Measurements from ENCODE around the gene ZEB2.

ZEB2 gene

DNA sequence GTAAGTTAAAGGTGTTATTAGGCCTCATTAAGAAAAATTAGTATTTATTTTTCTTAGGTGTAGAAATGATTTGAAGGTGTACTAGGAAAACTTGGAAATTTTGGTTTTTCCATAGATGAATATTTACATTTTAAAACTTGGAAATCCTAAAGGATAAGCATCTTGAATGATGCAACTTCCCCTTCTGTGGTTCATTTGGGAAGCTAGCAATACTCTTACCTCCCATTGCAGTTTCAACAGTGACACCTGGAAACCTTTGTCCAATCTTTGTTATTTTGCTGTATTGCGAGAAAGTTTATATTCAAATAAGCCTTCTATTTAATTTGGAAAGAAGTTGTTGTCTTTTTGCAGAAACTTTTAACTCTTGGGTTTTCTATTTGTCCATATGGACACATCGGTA is 68.5 kb downstream of the ZEB2 start:
- DNase-seq (ENCODE audit: low spot score), result no peak

DNA sequence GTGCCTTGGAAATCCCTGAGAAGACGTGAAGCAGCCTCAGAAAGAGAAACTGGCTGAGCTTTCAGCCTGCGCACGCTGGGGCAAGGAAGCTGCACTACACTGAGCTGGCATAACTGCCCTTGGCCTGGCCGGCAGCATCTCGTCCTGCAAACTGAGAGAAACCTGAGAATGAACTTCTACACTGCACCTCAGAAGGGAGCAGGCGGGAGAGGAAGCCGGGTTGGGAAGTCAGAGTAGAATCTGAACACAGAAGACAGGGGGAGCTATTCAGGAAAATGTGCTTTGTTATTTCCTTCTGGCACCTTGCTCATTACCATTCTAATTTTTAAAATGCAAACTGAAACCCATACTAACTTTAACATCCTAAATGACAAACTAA is 70.9 kb downstream of the ZEB2 start:
- DNase-seq (ENCODE audit: low spot score), result no peak

DNA sequence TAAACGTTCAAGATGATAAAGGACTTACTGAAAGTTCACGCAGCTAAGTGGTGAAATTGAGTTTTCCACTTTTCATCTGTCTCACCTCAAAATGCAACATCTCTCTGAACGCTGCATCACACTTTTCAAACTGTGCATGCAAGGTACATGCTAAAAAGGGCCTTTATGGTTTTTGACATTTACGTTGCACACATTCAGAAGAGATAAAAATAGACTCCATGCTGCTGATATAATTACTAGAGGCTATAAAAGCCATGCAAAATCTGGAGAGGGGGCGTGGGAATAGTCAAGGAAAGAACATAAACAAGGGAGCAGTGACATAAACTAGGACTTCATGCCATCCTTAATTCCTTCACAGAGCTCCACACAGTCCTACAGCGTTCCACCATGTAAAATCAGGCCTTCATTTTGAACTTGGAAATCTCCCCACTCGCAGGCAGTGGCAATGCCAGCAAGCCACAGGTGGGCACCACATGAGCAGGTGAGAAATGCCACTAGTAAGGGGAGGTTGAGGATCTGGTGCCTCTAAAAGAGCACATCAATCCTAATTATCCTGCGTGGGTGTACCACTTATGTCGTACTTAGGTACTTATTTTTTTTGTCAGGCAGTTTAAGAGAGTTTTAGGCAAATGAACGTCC is 71.4 kb downstream of the ZEB2 start:
- DNase-seq (ENCODE audit: low spot score), result no peak

DNA sequence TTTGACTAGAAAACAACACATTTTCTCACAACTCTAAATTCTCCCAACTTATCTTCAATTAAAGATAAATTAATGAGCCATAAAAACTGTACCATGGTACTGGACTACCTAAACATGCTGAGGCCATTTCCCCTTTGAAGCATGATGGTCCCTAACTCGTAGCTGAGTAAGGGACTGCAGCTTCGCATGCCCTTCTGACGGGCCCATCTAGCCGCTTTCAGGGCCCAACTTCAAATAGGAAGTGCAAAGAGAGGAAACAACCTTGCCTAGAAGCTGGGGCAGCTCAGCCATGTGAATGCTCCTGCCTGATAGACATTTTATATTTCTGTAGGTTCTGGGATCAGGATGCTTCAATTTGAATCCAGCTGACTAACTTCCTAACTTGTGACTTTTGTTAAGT is 72.4 kb downstream of the ZEB2 start:
- DNase-seq (ENCODE audit: low spot score), result no peak

DNA sequence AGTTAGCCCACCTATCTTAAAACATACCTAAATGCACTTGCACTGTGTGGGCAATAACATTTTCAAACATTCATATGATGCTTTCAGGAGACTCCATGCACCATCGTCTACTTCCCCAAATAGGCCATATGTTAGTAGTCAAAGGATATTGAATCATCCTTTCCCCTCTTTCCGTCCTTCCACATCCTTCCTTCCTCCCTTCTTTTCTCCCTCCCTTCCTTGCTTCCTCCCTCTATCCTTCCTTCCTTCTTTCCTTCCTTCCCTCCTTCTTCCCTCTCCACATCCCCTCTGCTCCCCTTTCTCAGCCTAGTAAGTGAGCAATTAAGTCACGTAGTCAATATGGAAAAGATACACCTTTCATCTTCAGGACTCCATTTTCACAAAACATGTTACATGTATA is 73.8 kb downstream of the ZEB2 start:
- DNase-seq (ENCODE audit: low spot score), result no peak

DNA sequence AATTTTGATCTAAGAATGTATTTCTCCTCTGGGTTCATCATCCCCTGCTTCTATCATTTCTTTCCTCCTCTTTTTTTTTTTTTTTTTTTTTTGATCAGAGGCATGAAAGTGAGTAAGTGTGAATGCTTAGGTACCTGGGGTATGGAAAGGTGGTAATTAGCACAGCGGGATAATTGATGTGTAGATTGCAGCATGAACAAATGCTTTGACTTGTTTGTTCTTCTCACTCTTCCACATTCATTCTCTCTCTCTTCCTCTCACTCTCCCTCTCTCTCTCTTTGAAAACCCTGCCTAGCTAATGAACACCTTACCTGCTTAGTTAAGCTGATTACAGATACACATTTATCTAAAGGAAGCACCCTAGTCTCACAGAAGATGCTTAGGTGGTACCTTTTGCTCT is 74.7 kb downstream of the ZEB2 start:
- no peak for DNase-seq (ENCODE audit: low spot score)

DNA sequence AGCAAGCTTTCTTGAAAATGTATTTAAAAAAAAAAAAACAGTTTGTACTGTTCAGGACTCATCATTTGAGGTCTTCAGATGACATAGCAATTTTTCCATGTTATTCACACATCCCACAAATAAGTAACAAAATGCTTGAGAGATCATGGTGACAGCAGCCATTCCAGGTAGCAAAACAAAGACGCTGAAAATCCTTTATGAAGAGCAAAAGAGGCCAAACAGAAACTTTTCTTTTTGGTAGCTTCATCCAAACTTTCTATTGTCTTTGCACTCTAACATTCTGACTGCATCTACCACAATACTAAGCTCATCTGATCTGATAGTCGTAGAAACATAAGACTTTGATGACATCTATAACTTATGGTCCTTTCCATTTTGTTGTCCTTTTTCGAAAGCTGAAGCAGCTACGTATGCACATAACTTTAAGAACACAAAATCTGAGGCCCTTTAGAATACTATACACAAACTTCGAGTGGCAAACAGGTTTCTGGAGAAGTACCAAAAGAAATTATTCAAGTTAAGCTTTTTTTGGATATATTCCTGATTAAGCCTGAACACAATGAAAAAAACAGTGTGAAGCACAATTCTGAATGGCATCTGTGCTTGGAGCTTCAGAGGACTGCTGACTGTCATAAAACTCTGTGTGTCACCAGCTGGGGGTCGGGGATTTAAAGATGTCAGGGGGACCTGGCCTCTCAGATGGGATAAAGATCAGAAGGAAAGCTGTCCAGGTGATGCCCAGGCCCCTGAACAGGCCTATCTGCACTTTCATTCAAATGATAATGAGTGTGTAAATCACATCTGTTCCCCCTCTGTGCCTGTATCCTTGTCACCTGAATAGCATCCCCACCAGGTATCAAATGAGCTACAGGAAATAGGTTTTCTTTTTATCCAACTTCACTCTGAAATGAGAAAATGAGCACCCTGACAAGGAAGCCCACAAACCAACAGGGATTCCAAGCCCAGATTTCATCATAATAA is 75.8 kb downstream of the ZEB2 start:
- DNase-seq (ENCODE audit: low spot score), result no peak

DNA sequence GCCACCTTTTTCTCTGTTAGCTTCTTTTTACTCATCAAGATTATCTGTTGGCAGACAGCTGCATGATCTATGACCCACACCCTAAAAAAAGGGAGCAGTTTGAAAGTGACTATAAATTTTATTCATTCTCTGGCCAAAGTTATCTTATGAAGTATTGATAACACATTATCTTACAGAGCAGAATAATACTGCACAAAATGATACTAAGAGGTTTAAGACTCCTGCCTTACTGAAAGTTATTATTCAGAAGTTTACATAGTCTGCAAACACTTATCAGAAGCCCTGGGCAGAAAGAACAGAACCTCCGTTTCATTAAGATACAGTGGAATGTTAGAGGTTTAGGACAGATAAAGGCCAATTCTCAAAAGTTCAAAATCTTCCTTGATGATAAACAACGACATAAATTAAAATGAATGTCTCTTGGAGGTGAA is 78.2 kb downstream of the ZEB2 start:
- no peak for DNase-seq (ENCODE audit: low spot score)

DNA sequence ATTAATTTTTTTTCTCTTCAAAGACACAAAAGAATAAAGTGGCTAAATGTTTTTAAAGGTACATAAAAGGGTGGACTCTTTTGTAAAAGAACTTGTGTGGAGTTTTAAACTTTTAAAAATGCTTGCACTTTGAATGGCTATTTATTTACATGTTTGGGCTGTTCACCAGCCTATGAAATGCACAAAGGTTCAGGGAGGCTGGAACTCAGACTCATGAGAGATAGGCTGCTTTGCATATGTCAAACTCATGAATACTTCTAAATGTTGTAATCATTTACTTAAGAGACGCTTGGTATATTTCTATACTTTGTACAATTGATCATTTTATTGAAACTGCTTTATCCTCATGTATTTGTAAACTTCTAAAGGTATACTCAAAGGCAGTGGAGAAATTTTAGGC is 79.9 kb downstream of the ZEB2 start:
- DNase-seq (ENCODE audit: low spot score), result no peak

DNA sequence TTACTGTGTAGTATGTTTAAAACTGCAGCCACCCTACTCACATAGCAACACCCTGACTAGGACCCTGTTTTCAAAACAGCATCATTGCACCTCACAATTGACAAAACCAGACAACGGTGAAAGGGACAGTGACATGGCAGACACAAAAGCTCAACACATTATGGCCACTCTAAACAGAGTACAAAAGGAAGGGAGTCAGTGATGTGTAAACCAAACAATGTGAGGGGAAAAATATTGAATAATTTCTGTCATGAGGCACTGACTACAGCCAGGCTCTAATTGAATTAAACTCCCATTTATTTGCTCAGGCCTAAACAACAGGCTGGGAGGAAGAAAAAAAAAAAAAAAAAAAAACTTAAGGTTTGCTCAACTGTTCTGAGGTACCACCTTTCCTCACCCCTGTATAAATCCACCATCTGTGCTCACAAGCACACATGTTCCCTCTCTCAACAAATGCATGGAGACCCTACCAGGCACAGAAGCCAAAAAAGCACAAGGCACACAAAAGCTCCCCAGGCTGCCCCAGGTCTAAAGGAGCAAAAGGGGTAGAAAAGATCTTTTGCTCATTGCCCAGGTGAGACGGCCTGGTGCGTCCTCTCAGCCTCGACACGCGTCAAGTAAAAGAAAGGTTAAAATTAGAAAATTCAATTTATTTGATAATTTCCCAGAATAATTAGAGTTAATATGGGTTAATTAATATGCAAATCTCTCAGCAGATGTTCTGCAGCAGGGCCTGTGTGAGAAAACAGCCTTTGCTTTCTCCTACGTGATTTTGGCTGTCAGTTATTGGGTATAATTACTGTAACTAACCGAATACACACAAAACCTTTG is 80.9 kb downstream of the ZEB2 start:
- no peak for DNase-seq (ENCODE audit: low spot score)

DNA sequence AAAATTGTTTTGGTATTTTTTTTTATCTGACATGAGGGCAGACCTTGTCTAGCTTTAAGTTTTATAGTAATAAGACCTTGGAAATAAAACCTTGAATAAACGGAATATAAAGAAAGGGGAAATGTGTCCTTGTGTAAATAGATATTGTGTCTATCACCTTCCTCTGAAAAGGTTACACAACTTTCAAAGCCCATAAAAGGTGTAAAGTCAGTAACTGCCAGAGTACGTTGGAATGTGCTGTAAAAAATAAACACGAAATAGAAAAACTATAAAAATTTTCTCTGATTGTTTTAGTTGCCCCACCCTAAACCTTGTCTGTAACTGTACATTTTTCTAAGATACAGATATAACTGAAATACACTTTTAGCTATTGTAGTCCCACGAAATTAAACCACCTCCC is 82.3 kb downstream of the ZEB2 start:
- no peak for DNase-seq (ENCODE audit: low spot score)

DNA sequence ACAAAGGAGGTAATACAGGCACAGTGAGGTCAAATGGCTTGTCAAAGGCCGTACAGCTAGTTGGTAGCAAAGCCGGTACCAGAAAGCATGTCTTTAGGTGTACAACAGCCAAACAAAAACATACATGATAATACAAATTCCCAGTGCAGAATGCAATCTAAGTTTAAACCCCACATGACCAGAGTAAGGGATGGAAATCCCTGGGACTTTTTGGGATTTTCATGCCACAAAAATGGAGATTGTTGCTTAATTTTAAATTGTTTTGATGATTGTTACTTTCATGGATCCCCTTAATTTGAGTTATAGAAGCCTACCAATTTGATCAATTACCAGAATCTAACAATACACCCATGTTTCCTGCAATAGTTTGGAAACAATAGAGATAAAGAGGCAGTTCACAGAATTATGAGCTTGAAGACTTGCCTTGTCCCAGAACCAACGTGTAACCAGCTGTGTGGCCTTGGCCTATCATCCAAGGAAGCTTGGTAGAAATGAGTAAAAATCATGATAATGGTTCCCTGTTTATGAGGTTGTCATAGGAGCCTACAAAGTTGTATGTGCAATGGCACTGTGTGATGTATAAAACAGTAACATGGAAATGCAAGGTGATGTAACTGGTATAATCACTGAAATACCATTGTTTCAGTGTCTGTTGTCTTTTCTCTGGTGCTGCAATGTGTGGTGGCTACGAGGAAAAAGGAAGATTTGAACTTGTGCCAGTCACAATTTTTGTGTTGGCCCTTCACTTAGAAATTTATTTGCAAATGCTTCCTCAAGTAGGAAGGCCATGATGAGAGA is 85.3 kb downstream of the ZEB2 start:
- DNase-seq (ENCODE audit: low spot score), result no peak

DNA sequence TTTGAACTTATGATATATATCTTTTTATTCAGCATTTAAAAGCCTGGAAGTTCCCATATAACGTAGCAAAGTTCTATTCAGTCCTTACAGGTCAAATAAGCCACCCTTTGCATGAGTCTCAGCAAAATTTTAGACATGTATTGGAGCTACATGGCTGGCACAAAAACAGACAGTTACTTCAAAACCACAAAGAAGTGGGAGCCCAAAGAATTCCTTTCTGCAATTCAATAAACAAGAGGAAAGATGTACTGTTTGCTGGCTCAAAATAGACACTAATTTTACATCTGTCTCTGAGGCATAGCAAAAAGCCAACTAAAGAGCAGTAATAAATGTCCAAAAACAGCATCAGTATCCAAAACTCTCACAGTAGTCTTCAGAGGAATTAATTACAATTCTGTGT is 87.0 kb downstream of the ZEB2 start:
- no peak for DNase-seq (ENCODE audit: low spot score)

DNA sequence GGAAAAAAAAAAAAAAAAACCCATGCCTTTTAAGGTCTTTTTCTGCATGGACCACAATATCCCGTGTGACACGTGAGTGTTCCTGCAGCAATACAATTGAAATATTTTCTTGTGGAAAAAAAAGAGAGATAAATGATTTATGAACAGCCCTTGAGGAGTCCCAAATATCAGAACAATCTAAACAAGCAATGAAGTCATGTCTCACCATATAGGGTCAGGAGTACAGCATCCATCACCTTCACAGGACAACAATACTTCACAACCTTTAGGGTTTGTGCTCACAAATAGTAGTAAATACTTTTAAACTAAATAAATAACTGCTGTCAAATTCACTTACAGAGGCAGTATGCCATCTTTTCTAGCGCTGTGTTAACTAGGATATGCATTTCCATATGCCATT is 87.9 kb downstream of the ZEB2 start:
- no peak for DNase-seq (ENCODE audit: low spot score)

DNA sequence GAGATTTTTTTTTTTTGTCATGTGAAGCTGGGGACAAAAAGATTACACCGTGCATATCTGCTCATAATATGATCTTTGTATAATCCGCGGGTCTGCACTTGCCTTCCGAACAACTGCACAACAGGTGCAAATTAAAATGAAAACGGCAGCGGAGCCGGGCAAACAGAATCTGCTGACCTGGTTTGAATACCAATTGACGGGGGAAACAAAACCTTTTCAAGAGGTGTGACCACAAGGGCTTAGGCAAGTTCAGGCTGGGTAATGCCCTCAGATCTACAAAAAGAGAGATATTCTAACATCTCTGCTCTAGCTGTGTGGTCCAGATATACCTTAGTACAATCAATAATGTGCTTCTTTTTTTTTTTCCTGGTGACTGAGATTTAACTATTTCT is 88.5 kb downstream of the ZEB2 start:
- no peak for DNase-seq (ENCODE audit: low spot score)

DNA sequence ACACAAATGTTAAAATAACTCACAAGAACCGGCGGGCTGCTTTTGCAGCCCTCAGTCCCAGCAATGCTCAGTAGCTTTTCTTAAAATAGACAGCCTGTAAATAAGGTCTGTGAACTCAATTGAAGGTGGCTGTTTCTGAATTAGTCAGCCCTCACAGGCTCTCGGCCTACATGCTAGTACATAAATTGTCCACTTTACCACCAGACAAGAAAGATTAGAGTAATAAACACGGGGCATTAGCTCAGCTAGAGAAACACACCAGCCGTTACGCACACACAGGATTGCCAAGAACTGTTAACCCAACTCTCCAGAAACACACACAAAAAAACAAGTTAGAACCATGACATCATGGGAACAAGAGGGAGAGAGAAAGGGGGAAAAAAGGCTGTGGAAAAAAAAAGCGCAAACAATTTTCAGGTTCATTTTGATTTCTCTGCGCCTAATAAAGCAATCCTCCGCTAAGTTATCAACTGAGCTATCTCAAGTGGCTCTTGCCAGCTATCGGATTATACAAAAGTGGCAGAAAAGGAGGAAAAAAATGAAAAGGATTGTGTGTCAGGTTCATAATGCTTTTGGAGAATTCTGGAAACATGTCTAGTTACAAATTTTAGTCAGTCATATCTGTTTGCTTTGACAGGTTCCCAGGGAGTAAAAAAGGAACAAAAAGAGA is 89.1 kb downstream of the ZEB2 start:
- no peak for DNase-seq (ENCODE audit: low spot score)

DNA sequence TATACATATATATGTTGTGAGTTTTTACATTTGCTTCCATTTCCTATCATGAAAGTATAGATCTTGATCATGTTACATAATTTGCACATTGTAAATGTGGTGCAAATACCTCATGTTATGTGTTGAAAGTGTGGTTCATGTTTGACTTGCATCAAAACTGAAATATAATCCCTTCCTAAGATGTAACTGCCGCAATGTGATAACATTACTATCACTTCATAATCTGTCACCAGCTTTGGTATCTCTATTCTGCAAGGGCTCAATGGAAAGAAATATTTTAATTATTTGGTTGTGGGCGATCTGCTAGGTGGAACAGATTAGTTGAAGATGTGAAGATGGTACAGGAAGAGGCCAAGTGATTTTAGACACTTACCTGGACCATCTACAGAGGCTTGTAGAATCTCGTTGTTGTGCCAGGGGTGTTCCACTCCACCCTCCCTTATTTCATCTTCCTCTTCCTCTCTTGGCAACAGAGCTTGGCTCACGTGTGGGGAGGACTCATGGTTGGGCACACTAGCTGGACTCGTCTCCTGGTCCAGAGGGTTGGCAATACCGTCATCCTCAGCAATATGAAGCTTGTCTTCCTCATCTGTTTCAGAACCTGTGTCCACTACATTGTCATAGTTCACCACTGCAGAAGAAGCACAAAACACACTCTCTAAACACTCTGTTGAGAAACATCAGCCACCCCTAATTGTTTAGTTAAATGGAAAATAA is 90.4 kb downstream of the ZEB2 start:
- no peak for DNase-seq (ENCODE audit: low spot score)

DNA sequence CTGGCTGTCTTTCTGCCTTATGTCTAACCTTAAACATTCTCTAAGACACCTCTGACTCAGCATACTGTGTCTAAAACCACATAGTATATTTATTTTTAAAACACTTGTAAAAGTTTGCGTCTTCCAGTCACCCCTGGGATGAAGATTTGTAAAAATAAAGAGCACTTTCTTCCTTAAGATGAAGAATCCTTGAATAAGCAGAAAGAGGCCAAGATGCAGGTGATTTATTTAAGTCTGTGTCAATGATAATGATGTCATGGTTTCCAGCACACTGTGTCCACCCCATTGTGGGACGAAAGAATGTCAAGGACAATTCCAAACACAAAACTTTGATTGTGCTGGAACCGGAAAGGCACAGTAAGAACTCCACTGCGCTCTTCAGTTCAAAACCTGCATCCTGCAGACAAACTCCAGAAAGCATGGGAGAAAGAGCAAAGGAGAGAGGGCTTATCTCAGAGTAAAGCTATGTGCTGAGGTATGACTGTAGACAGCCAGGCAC is 92.9 kb downstream of the ZEB2 start:
- no peak for DNase-seq (ENCODE audit: low spot score)

DNA sequence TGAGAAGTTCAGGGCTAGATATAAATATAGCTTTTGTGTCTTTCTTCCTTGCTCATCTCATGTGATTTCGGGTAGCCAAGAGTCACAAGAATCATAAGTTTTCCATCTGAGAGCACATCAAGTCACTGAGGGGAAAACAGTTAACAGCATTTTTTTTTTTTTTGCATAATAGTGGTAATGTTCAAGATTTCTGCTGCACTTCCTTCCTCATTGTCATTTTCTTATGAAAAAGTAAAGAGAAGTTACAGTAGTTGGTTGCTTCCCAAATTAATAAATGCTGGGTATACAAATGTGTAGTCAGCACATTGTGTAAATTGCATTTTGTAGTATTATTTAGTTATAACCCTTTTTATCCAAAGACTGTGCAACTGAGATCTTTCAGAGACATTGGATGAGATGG is 93.6 kb downstream of the ZEB2 start:
- no peak for DNase-seq (ENCODE audit: low spot score)

DNA sequence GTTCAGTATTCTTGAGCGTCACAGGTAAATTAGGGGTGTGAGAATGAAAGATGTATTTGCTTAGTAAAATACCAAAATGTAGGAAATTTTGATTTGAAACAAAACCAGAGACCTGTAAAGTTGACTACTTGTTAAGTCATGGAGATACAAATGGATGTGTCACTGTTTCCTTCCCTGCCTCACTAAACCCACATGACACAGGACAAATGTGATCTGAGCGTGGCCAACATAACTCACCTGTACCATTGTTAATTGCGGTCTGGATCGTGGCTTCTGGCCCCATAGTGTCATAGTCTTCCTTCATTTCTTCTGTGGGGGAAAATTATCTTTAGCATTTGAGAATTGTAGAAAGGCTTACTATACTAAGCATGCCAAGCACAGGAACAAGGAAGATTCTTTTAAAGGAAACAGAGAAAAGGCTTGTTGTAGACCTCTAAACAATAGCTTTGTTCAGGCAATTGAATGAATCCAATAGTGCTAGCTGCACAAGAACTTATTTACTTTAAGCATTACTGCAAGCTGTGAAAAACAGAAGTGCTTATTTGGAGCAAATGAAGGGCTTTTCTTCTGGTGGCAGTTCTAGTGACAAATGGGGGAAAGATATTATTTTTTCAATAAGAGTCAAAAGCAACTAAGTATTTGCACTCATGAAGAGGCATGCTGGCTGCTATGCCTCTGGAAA is 95.2 kb downstream of the ZEB2 start:
- DNase-seq (ENCODE audit: low spot score), result no peak

Measured in SW480 (cell line).